Esophagus muscularis mucosa (tissue), 4 donors: ENCODE results near the gene OXER1. TPM values are rescaled to one million over a fixed set of nuclear protein-coding genes. Genes with fewer than 3 reads are reported as not detected.

Source experiments
- DNase-seq: peaks from one replicate; pipeline ENCODE4 v3.0.0-alpha.2; 2017; ENCODE audit errors: extremely low spot score
- H3K27ac ChIP-seq, 4 donors: fragments of 200-600 bp; sonication (generic); replicated peaks in 1 of 4; 1 replicate in 3 of 4; 2 replicates in 1 of 4; pipeline ENCODE4 v1.5.1; 2016 to 2019; ENCODE audit warnings: mild to moderate bottlenecking in 1 of 4
- H3K27me3 ChIP-seq, 4 donors: fragments of 200-600 bp; sonication (generic); one replicate each; pipeline versions ENCODE4 v1.5.1 to v1.6.0; 2016 to 2019
- H3K36me3 ChIP-seq, 4 donors: fragments of 200-600 bp; sonication (generic); one replicate each; pipeline ENCODE4 v1.5.1; 2016 to 2019
- H3K4me1 ChIP-seq, 4 donors: fragments of 200-600 bp; sonication (generic); one replicate each; pipeline ENCODE4 v1.5.1; 2016 to 2019
- H3K4me3 ChIP-seq, 4 donors: fragments of 200-600 bp; sonication (generic); 1 replicate in 2 of 4; 2 replicates in 2 of 4; pipeline ENCODE4 v1.5.1; 2016 to 2019; ENCODE audit warnings: mild to moderate bottlenecking in 4 of 4, moderate library complexity in 1 of 4
- H3K9me3 ChIP-seq, 4 donors: fragments of 200-600 bp; sonication (generic); 1 replicate in 3 of 4; 2 replicates in 1 of 4; pipeline ENCODE4 v1.5.1; 2016 to 2019
- EP300 ChIP-seq: sonication (generic); formaldehyde crosslinking; IDR thresholded peaks from one replicate; pipeline ENCODE4 v1.6.1; 2017; ENCODE audit warnings: antibody characterized with exemption
- POLR2A ChIP-seq: fragments of 450-650 bp; IDR thresholded peaks from one replicate; pipeline ENCODE4 v1.6.1; 2017; ENCODE audit warnings: antibody characterized with exemption, moderate library complexity, mild to moderate bottlenecking, low read depth
- POLR2AphosphoS5 ChIP-seq, 2 donors: sonication (generic); formaldehyde crosslinking; IDR thresholded peaks; one replicate each; pipeline ENCODE4 v1.6.1; 2017; ENCODE audit warnings: antibody characterized with exemption in 2 of 2
- WGBS: methylation state at CpG from one replicate; pipeline ENCODE4 v1.1.5; 2018; 5-methylcytosine and 5-hydroxymethylcytosine counted together
- intact Hi-C: fragments of 100-400 bp; cut with DNase I; formaldehyde crosslinking; loops from one replicate; pipeline ENCODE4 v1.15.1; 2023
- total RNA-seq, 4 donors: library from RNA; depleted of rRNA; stranded (reverse); fragments of >200 nt; gene quantifications; one replicate each; pipeline versions ENCODE4 v1.1.0 to v1.2.1, GENCODE V29; 2016
- TF ChIP-seq, protein P1 (sequence below), 3 experiments: fragments of 200-600 bp in 2 of 3; fragments of 450-650 bp in 1 of 3; sonication (generic) in 2 of 3; IDR thresholded peaks; one replicate each; pipeline ENCODE4 v1.5.1; 2017 to 2019; ENCODE audit warnings: antibody characterized with exemption in 3 of 3, mild to moderate bottlenecking in 2 of 3, moderate library complexity in 1 of 3

Gene OXER1
- total RNA-seq, 4 donors from 2014 or later = 0.42 to 1.3 (median 0.61) TPM

DNA sequence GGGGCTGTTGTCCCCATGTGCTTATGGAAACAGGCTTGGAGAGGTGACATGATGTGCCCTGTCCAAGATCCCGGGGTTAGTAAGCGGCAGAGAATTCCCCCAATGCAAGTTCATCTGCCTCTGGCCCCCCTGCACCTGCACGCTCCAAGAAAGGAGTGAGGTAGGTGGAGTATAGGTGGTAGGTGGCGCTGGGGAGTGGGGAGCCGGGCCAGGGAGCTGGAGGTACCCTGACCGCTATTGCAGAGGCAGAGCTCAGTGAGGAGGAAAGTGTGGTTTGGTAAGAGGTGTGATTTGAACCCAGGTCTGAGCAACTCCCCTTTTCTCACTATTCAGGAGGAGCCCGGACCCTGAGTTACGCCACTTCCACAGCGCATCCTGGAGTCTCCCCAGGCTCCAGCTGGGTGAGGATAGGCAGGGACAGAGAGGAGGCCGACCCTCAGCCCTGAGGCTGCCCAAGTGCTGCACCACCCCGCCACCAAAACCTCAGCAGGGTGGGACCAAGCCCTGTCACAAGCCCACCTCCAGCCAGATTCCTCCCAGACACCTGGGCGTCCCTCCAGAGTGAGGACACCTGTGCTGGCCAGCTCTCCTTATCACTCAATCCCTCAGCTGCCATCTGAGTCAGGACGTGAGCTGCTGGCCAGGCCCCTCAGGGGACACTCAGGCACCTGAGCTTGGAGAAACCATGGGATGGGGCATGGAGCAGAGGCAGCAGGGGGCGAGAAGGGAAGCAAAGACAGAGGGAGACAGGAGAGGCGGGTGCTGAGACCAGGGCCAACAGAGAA lies 22.8 kb upstream of the OXER1 start:
- WGBS = 82% methylated on average over 15 of the region's 15 CpGs
- H3K27me3 ChIP-seq = no peaks in the 10 kb centered on the region
- no peak for DNase-seq
- H3K4me3 ChIP-seq = no peak overlapping the region
- intact Hi-C loops = no loop called here
- TF ChIP-seq, protein P1, sequence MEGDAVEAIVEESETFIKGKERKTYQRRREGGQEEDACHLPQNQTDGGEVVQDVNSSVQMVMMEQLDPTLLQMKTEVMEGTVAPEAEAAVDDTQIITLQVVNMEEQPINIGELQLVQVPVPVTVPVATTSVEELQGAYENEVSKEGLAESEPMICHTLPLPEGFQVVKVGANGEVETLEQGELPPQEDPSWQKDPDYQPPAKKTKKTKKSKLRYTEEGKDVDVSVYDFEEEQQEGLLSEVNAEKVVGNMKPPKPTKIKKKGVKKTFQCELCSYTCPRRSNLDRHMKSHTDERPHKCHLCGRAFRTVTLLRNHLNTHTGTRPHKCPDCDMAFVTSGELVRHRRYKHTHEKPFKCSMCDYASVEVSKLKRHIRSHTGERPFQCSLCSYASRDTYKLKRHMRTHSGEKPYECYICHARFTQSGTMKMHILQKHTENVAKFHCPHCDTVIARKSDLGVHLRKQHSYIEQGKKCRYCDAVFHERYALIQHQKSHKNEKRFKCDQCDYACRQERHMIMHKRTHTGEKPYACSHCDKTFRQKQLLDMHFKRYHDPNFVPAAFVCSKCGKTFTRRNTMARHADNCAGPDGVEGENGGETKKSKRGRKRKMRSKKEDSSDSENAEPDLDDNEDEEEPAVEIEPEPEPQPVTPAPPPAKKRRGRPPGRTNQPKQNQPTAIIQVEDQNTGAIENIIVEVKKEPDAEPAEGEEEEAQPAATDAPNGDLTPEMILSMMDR (IDR thresholded peaks at IDR 0.05) = no peak
- TF ChIP-seq POLR2A = no peak
- TF ChIP-seq POLR2AphosphoS5 (IDR thresholded peaks at IDR 0.05) = no peak
- TF ChIP-seq EP300 = no peak
- H3K9me3 ChIP-seq = no peaks in the 10 kb centered on the region
- H3K4me1 ChIP-seq = peaks cover 0 to 13% (median 8%) of the 10 kb centered on the region in 4 donors
- H3K27ac ChIP-seq = no peak overlapping the region
- H3K36me3 ChIP-seq = peaks cover 0 to 19% (median 0%) of the 10 kb centered on the region in 4 donors

DNA sequence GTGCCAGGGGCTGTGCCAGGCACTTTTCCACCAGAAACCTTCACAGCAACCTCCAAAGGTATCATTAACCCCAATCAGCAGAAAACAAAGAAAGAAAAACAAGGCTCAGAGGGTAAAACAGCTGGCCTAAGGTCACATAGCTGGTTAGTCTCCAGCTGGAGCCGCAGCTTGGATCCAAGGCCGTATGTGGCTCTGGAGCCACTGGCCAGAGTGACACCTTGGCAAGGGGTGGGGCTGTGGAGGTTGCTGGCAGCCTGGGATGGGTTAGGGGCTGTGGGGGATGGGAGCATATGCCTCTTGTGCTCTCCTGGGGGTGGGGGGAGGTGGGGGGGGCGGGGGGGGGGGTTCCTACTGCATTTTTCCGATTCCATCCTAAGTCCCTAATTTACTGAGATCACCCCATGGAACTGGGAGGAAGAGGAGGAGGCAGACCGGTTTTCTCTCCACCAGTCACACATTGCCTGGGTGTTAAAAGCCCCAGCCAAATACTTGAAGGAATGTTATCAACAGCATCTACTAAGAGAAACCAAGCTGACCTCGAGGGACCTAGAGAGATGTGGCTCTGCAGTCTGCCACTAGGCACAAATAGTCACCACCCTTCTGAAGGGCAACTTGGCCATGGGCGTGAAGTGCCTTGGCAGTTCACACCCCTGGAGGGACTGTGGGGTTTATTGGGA lies 20.4 kb upstream of the OXER1 start:
- no peaks in the 10 kb centered on the region for H3K9me3 ChIP-seq
- 76% methylated on average over 7 of the region's 7 CpGs for whole genome bisulfite sequencing
- TF ChIP-seq EP300 = no peak
- TF ChIP-seq, protein P1 (IDR thresholded peaks at IDR 0.05) = no peak
- TF ChIP-seq POLR2AphosphoS5 (IDR thresholded peaks at IDR 0.05) = no peak
- no peak for TF ChIP-seq POLR2A
- H3K36me3 ChIP-seq = peaks cover 0 to 19% (median 0%) of the 10 kb centered on the region in 4 donors
- no peaks in the 10 kb centered on the region for H3K27me3 ChIP-seq
- H3K27ac ChIP-seq = no peak overlapping the region
- intact Hi-C loops = no loop called here
- H3K4me1 ChIP-seq = peaks cover 0 to 3% (median 0%) of the 10 kb centered on the region in 4 donors
- no peak for DNase-seq
- no peak overlapping the region for H3K4me3 ChIP-seq

DNA sequence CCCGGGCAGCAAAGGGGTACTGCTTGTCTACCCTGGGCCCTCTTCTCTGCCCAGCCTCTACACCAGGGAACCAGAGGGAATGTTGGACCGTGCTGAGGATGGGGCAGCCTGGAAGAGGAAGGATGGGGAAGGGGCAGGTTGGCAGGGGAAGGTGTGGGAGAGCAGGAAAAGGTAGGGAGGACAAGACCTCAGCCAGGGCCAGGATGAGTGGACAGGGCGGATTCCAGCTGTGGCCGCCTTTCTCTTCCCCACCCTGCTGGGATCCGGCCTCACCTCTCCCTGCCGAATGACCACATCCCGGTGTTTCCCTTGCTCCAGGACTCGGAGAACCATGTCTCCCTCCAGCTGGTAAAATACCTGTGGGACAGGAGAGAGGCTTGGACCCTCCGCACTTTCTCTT lies 19.6 kb upstream of the OXER1 start:
- Histone ChIP-seq H3K4me1 (peaks cover 0 to 6% (median 2%) of the 10 kb centered on the region in 4 donors), H3K9me3 (no peaks in the 10 kb centered on the region), H3K36me3 (peaks cover 0 to 19% (median 0%) of the 10 kb centered on the region in 4 donors), H3K27me3 (no peaks in the 10 kb centered on the region), H3K4me3 (no peak overlapping the region), H3K27ac (no peak overlapping the region)
- TF ChIP-seq POLR2AphosphoS5 (IDR thresholded peaks at IDR 0.05) (no peak), POLR2A (no peak), EP300 (no peak)
- TF ChIP-seq, protein P1 (IDR thresholded peaks at IDR 0.05) = no peak
- 89% methylated on average over 9 of the region's 9 CpGs for WGBS
- intact Hi-C loops = no loop called here
- no peak for DNase-seq

DNA sequence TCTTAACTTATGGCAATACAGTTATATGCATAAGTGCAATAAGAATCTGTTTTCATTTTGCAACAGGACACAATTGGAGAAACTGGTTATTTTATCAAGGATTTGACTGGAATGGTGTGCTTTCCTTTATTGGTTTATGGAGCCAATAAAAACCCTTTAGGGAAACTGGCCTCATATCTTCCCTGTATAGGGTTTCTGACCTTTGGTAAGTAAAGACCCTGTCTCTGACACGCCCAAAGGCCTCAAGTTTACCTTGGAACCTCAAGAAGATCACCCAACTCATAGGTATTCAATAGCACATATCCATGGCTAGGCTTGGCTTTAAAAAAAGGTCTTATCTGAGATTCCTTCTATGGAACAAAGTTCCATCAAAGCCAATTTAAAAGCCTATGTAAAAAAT lies 17.2 kb upstream of the OXER1 start:
- no peak overlapping the region for H3K4me3 ChIP-seq
- no peaks in the 10 kb centered on the region for H3K9me3 ChIP-seq
- no peak for DNase-seq
- no peaks in the 10 kb centered on the region for H3K27me3 ChIP-seq
- 90% methylated on average over 1 of the region's 1 CpG for WGBS
- H3K4me1 ChIP-seq = peaks cover 0 to 9% (median 2%) of the 10 kb centered on the region in 4 donors
- no peak overlapping the region for H3K27ac ChIP-seq
- H3K36me3 ChIP-seq = peaks cover 0 to 19% (median 0%) of the 10 kb centered on the region in 4 donors
- TF ChIP-seq POLR2AphosphoS5 (IDR thresholded peaks at IDR 0.05) (no peak), POLR2A (no peak), EP300 (no peak)
- TF ChIP-seq, protein P1 (IDR thresholded peaks at IDR 0.05) = no peak
- intact Hi-C loops = no loop called here
